RWPE1 (cell line): ENCODE results near the gene FAM240A.

ENCODE experiments used
- CTCF ChIA-PET: fragments of 350-600 bp; sonication (Branson Sonifier 250); formaldehyde crosslinking; extraction: SDS; loops from one replicate; lab custom pipeline; 2021; lab: Yijun Ruan, JAX
- POLR2A ChIA-PET: fragments of 400-600 bp; formaldehyde crosslinking; extraction: SDS; loops from one replicate; lab custom pipeline; 2020; ENCODE audit warnings: antibody characterized with exemption; ENCODE audit not compliant: low non-redundant PET; lab: Yijun Ruan, JAX
- DNase-seq: peaks from one replicate; pipeline ENCODE4 v3.0.0; 2012; ENCODE audit warnings: low spot score
- H3K27ac ChIP-seq: fragments of 450-650 bp; 2 replicates; pipeline ENCODE4 v1.5.1; 2017
- CTCF ChIP-seq: fragments of 450-650 bp; conservative IDR thresholded peaks from 2 replicates; pipeline ENCODE4 v1.5.1; 2017; ENCODE audit warnings: low read depth, mild to moderate bottlenecking

FAM240A gene

GRCh38 chr3:46612324-46612723 is at the start of gene FAM240A:
Gene FAM240A, plus strand, starts transcription at chr3:46612525. Its CDS starts 159 bp downstream, at chr3:46612684.
- ChIA-PET CTCF (no interaction called here), POLR2A (no interaction called here)

GRCh38 chr3:46564190-46565021 is 47.9 kb upstream of the FAM240A start:
- CTCF ChIA-PET, result interaction anchor here (0.6 to 1.8 kb wide), 4 partner anchors 35 to 680 kb away, joined by 3 to 4 read pairs (median 3); no protein-coding TSS in a partner anchor
- POLR2A ChIA-PET, result no interaction called here
- no peak for TF ChIP-seq CTCF
- no peak overlapping the region for H3K27ac ChIP-seq
- DNase-seq, result no peak

More at GRCh38 chr3:46612324-46612723, at the start of gene FAM240A:
- no peak for TF ChIP-seq CTCF
- DNase-seq, result no peak
- no peak within 1 kb of the TSS for H3K27ac ChIP-seq

- ChIA-PET POLR2A (no interaction called here), CTCF (interaction anchor here (0.6 to 1.8 kb wide), 4 partner anchors 36 to 680 kb away, joined by 3 to 4 read pairs (median 3); no protein-coding TSS in a partner anchor)
- no peak for TF ChIP-seq CTCF
- no peak for DNase-seq
- H3K27ac ChIP-seq, result no peak overlapping the region
Measured at GRCh38 chr3:46565077-46565476, 47.2 kb upstream of the FAM240A start.

GRCh38 chr3:46565607-46566039 is 46.7 kb upstream of the FAM240A start:
- DNase-seq, result no peak
- POLR2A ChIA-PET, result no interaction called here
- TF ChIP-seq CTCF, result no peak
- no peak overlapping the region; the same call in 1 of the 2 replicates for H3K27ac ChIP-seq
- CTCF ChIA-PET, result interaction anchor here (1.2 to 1.8 kb wide), 2 partner anchors 77 to 95 kb away, joined by 3 to 4 read pairs; no protein-coding TSS in a partner anchor

- H3K27ac ChIP-seq, result no peak within 1 kb of the TSS; the same call in 1 of the 2 replicates
- TF ChIP-seq CTCF, result no peak
- ChIA-PET POLR2A (no interaction called here), CTCF (interaction anchor here (1.8 kb wide), 1 partner anchor 78 kb away, joined by 4 read pairs; no protein-coding TSS in a partner anchor)
- DNase-seq, result peak; percentile 17
Measured at GRCh38 chr3:46566040-46566641, 46.2 kb upstream of the FAM240A start, which contains the start of gene LRRC2. Gene LRRC2, minus strand, starts transcription at chr3:46566302. Its CDS starts 14,711 bp downstream, at chr3:46551591.

- CTCF ChIA-PET, result no interaction called here
- POLR2A ChIA-PET, result interaction anchor here (0.6 kb wide), 1 partner anchor 185 kb away, joined by 3 read pairs; no protein-coding TSS in a partner anchor
- no peak for DNase-seq
- no peak for TF ChIP-seq CTCF
- H3K27ac ChIP-seq, result no peak overlapping the region
Measured at GRCh38 chr3:46571684-46572083, 40.6 kb upstream of the FAM240A start.
